ENCODE measurements around the gene RNF135.
"Not testable (repeated sequence)": the region's sequence is repeated elsewhere in the genome, so short reads cannot be mapped to it uniquely, and the experiment has no call there.

DNA sequence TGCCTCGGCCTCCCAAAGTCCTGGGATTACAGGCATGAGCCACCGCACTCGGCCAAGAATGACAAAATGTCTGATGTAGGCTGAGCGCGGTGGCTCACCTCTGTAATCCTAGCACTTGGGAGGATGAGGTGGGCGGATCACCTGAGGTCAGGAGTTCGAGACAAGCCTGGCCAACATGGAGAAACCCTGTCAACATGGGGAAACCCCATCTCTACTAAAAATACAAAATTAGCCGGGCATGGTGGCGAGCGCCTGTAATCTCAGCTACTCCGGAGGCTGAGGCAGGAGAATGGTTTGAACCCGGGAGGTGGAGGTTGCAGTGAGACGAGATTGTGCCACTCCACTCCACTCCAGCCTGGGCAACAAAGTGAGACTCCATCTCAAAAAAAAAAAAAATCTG is 2.9 kb upstream of the RNF135 start:
- TF ChIP-seq, protein P1, sequence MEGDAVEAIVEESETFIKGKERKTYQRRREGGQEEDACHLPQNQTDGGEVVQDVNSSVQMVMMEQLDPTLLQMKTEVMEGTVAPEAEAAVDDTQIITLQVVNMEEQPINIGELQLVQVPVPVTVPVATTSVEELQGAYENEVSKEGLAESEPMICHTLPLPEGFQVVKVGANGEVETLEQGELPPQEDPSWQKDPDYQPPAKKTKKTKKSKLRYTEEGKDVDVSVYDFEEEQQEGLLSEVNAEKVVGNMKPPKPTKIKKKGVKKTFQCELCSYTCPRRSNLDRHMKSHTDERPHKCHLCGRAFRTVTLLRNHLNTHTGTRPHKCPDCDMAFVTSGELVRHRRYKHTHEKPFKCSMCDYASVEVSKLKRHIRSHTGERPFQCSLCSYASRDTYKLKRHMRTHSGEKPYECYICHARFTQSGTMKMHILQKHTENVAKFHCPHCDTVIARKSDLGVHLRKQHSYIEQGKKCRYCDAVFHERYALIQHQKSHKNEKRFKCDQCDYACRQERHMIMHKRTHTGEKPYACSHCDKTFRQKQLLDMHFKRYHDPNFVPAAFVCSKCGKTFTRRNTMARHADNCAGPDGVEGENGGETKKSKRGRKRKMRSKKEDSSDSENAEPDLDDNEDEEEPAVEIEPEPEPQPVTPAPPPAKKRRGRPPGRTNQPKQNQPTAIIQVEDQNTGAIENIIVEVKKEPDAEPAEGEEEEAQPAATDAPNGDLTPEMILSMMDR (IDR thresholded peaks at IDR 0.05) = not testable (repeated sequence)
- not testable (repeated sequence) for TF ChIP-seq EP300 (IDR thresholded peaks at IDR 0.05)
